A673 (cell line): ENCODE results near the gene BTNL8.

Experiments
- EZH2 ChIP-seq: fragments of 200-600 bp; sonication (generic); IDR thresholded peaks from 2 replicates; pipeline ENCODE4 v1.6.1; 2017; ENCODE audit warnings: borderline replicate concordance, low read depth, mild to moderate bottlenecking, mixed read lengths, antibody characterized with exemption, low read length; ENCODE audit not compliant: poor library complexity, severe bottlenecking
- TF ChIP-seq, protein P1 (sequence below): fragments of 300-800, 200-600 bp; sonication (generic); conservative IDR thresholded peaks from 2 replicates; pipeline ENCODE4 v1.5.1; 2017; ENCODE audit warnings: low read depth, mild to moderate bottlenecking, antibody characterized with exemption, low read length, moderate library complexity, mixed read lengths

DNA sequence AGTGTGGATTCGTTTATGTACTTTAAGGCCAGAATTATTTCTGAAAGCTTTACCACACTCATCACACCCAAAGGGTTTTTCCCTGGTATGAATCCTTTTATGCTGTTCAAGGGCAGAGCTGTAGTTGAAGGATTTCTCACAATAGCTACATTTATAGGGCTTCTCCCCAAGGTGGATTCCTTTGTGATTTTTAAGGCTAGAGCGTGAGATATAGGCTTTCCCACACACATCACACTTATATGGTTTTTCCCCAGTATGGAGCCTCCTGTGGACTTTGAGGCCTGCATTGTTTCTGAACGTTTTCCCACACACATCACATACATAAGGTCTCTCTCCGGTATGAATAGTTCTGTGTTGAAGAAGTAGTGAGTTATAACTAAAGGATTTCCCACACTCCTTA, 49.1 kb upstream of the BTNL8 start:
- TF ChIP-seq, protein P1, sequence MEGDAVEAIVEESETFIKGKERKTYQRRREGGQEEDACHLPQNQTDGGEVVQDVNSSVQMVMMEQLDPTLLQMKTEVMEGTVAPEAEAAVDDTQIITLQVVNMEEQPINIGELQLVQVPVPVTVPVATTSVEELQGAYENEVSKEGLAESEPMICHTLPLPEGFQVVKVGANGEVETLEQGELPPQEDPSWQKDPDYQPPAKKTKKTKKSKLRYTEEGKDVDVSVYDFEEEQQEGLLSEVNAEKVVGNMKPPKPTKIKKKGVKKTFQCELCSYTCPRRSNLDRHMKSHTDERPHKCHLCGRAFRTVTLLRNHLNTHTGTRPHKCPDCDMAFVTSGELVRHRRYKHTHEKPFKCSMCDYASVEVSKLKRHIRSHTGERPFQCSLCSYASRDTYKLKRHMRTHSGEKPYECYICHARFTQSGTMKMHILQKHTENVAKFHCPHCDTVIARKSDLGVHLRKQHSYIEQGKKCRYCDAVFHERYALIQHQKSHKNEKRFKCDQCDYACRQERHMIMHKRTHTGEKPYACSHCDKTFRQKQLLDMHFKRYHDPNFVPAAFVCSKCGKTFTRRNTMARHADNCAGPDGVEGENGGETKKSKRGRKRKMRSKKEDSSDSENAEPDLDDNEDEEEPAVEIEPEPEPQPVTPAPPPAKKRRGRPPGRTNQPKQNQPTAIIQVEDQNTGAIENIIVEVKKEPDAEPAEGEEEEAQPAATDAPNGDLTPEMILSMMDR: no peak
- TF ChIP-seq EZH2: no peak
